GM12891 (cell line): Measurements from ENCODE around the gene C17orf50.

ENCODE experiments used
- PAX5 ChIP-seq: IDR thresholded peaks from 2 replicates; pipeline ENCODE4 v1.6.1; 2011; ENCODE audit warnings: low read length, moderate library complexity, mild to moderate bottlenecking; ENCODE audit not compliant: insufficient read depth, severe bottlenecking
- POLR2A ChIP-seq: IDR thresholded peaks from 2 replicates; pipeline ENCODE4 v1.6.1; 2011; ENCODE audit warnings: low read depth, low read length, control low read depth
- POLR2AphosphoS5 ChIP-seq: IDR thresholded peaks from 2 replicates; pipeline ENCODE4 v1.6.1; 2011; ENCODE audit warnings: low read depth, low read length, control low read depth
- POU2F2 ChIP-seq: IDR thresholded peaks from 2 replicates; pipeline ENCODE4 v1.6.1; 2011; ENCODE audit warnings: low read depth, mild to moderate bottlenecking, control low read depth, low read length, moderate library complexity
- SPI1 ChIP-seq: IDR thresholded peaks from 2 replicates; pipeline ENCODE4 v1.6.1; 2011; ENCODE audit warnings: low read depth, low read length, control low read depth
- TAF1 ChIP-seq: IDR thresholded peaks from 2 replicates; pipeline ENCODE4 v1.6.1; 2011; ENCODE audit warnings: low read depth, low read length, control low read depth

DNA sequence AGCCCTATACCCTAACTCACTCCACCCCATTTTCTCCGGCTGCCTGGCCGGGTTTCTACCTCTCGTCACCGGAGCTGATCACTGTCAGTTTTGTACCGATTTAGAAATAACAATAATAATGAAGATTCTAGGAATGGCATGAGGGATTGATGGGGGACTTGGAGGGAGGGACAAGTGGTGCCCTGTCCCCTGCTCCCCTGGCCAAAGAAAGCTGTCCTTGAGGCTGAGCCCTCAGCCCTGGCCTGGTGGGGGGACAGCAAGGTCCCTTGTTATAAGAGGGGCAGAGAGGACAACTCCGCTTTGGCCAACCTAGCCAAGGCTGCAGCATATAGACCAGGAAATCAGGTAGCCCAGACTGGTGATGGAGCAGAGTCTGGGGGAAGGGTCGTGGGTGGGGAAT is 18.2 kb upstream of the C17orf50 start:
- TF ChIP-seq POLR2A (no peak), TAF1 (no peak), POLR2AphosphoS5 (no peak), SPI1 (no peak), PAX5 (no peak), POU2F2 (no peak)
